Dermis microvascular lymphatic vessel endothelial cell (primary cell): ENCODE measurements around the gene UGT1A5. TPM values are rescaled to one million over a fixed set of nuclear protein-coding genes. Genes with fewer than 3 reads are reported as not detected.

Experiments used
- DNase-seq, 2 donors: peaks; one replicate each; pipeline versions ENCODE4 v3.0.0 to v3.0.0-alpha.2; 2010; ENCODE audit warnings: low read depth in 2 of 2
- total RNA-seq: library from RNA; depleted of rRNA; stranded (reverse); fragments of >200 nt; gene quantifications from 2 replicates; pipeline ENCODE4 v1.2.1, GENCODE V29; 2014

UGT1A5 gene
- total RNA-seq, result not detected in 2 replicates

- DNase-seq, result no peak
Measured at GRCh38 chr2:233712611-233713261, at the start of gene UGT1A5. UGT1A5 (plus strand) TSS chr2:233712907; CDS start chr2:233712992, 85 bp downstream.

GRCh38 chr2:233663911-233664310 lies 48.8 kb upstream of the UGT1A5 start:
- DNase-seq, result no peak

- DNase-seq, result no peak
Measured at GRCh38 chr2:233668605-233669260, 44.0 kb upstream of the UGT1A5 start.

- DNase-seq, result no peak
Measured at GRCh38 chr2:233671290-233672161, 41.2 kb upstream of the UGT1A5 start, which contains the start of gene UGT1A9. UGT1A9 (plus strand) TSS chr2:233671898; CDS start chr2:233671935, 37 bp downstream.

GRCh38 chr2:233672886-233673285 lies 39.8 kb upstream of the UGT1A5 start:
- no peak for DNase-seq

- DNase-seq, result no peak
Measured at GRCh38 chr2:233673896-233674295, 38.8 kb upstream of the UGT1A5 start.

GRCh38 chr2:233674314-233674713 lies 38.4 kb upstream of the UGT1A5 start:
- no peak for DNase-seq

GRCh38 chr2:233674995-233675394 lies 37.7 kb upstream of the UGT1A5 start:
- no peak for DNase-seq

GRCh38 chr2:233676046-233676445 lies 36.7 kb upstream of the UGT1A5 start:
- no peak for DNase-seq

GRCh38 chr2:233679196-233679595 lies 33.5 kb upstream of the UGT1A5 start:
- no peak for DNase-seq

GRCh38 chr2:233680361-233681045 lies 32.2 kb upstream of the UGT1A5 start:
- no peak for DNase-seq

- no peak for DNase-seq
Measured at GRCh38 chr2:233681521-233682099, 31.1 kb upstream of the UGT1A5 start, which contains the start of gene UGT1A7. UGT1A7 (plus strand) TSS chr2:233681901; CDS start chr2:233681938, 37 bp downstream.

- no peak for DNase-seq
Measured at GRCh38 chr2:233684640-233685039, 28.1 kb upstream of the UGT1A5 start.

- DNase-seq, result no peak
Measured at GRCh38 chr2:233686928-233687327, 25.8 kb upstream of the UGT1A5 start.

- no peak for DNase-seq
Measured at GRCh38 chr2:233688341-233688740, 24.4 kb upstream of the UGT1A5 start.

GRCh38 chr2:233689031-233689430 lies 23.7 kb upstream of the UGT1A5 start:
- DNase-seq, result peak in 1 of 2 donors; percentile 39

GRCh38 chr2:233689501-233689900 lies 23.2 kb upstream of the UGT1A5 start:
- DNase-seq, result peak; percentile 54 to 93

- DNase-seq, result peak; percentile 15 to 40
Measured at GRCh38 chr2:233690444-233690843, 22.3 kb upstream of the UGT1A5 start.

- no peak for DNase-seq
Measured at GRCh38 chr2:233691443-233692433, 21.0 kb upstream of the UGT1A5 start.

GRCh38 chr2:233692648-233693047 lies 20.1 kb upstream of the UGT1A5 start, which contains the start of gene UGT1A6:
UGT1A6 (plus strand) TSS chr2:233692890; CDS start chr2:233693005, 115 bp downstream.
- no peak for DNase-seq
